GM19239 (cell line): ENCODE data around the gene GABRE.
"Not testable (repeated sequence)": the region's sequence is repeated elsewhere in the genome, so short reads cannot be mapped to it uniquely, and the experiment has no call there.

ENCODE experiments used
- DNase-seq: peaks from one replicate; pipeline ENCODE4 v3.0.0; 2011; ENCODE audit warnings: low spot score; ENCODE audit not compliant: insufficient read length
- FAIRE-seq: peaks from 2 replicates; lab custom pipeline; 2011; peaks lifted over from hg19 to GRCh38; lab: Jason Lieb, UNC

GABRE gene

DNA sequence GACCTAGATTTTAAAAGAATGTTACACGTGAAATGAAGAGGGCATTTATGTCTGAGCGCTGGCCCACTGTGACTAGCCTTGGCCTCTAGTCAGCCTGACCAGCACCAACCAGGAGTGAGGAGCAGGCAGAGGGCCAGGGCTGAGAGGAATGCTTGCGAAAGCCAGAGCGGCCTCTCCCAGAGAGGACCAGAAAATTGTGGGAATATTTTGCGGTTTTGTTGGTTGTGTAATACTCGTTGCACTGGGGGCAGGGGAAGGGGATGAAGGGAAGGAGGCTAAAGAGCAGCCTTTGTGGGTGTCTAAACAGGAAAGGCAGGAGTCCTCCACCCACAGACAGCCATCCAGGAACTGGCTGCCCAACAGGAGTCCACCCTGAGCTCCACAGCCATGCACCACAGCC, 3.8 kb downstream of the GABRE start:
- DNase-seq (no peak), FAIRE-seq (no peak)

- DNase-seq (no peak), FAIRE-seq (no peak)
Observed at GRCh38 chrX:151970027-151970426, 4.4 kb downstream of the GABRE start.

GRCh38 chrX:151966236-151966635, 8.2 kb downstream of the GABRE start:
- FAIRE-seq = no peak

GRCh38 chrX:151962034-151962433, 12.4 kb downstream of the GABRE start:
- DNase-seq (no peak), FAIRE-seq (no peak)

More at GRCh38 chrX:151966236-151966635, 8.2 kb downstream of the GABRE start:
- no peak for DNase-seq

DNA sequence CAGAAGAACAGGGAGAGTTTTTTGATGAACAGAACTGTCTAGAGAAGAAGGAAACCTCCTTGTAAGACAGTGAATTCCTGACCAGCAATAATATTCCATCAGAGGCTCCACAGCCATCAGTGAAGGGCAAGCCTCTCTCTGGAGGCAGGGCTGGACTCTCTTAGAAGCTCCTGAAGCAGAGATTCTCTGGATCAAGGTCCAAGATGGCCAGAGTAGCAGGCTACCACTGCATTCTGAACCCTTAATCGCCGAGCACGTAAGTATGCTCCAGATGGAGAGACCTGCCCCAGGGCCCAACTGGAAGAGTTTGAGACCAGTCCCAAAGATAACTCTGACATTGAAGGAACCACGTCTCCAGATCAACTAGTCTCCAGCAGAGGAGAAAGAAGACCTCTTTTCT, 16.4 kb downstream of the GABRE start:
- FAIRE-seq (no peak), DNase-seq (no peak)

DNA sequence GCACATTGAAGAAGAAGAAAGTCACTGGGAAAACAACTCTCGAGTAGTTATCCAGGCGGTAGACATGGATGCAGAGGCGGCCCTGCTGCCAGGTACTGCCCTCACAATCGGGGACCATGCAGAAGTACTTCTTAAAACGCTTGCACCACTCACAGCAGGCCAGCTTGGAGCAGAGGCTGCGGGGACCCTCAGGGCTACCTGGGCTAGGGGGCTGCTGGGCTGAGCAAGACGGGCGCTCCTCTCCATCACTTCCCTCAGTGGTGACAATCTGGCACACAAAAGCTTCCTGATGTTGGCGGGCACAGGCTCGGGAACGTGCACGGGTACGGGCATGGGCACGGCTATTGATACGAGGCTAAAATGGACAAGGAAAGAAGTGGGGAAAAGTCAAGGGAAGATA, 19.7 kb downstream of the GABRE start:
- DNase-seq = no peak
- no peak for FAIRE-seq

DNA sequence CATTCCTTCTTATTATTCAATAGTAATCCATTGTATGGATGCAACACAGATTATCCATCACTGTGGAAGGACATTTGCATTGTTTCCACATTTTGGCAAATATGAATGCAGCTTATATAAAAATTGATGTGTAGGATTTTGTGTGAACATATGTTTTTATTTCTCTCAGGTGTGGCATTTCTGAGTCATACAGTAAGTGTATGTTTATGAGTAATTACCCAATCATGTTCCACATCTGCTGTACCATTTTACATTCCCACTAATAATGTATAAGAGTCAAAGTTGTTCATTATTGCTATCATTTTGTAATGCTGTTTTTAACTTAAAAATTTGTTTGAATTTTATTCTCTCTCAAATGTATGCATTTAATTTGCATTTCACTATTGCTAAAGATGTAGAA, 36.3 kb downstream of the GABRE start:
- DNase-seq = no peak
- FAIRE-seq = no peak

- FAIRE-seq (no peak), DNase-seq (no peak)
Observed at GRCh38 chrX:151935358-151935757, 39.1 kb downstream of the GABRE start.

DNA sequence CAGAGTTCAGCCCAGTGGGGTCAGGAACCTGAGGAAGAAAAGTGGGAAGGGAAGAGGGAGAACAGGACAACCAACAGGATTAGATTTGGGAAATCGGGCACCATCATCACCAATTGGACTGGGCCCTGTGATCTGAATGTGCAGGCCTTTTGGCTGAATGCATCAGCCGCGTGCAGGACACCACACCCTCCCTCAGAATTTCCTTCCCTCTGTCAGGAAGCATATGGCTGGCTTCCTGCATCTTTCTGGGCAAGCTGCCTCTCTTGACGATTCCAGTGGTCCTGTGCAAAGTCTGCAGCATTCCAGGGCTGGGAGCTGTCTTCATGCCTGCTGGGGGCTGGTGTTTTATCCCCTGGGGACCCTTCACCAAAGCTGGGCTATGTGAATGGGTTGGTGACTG, 45.4 kb downstream of the GABRE start:
- FAIRE-seq = no peak
- no peak for DNase-seq

DNA sequence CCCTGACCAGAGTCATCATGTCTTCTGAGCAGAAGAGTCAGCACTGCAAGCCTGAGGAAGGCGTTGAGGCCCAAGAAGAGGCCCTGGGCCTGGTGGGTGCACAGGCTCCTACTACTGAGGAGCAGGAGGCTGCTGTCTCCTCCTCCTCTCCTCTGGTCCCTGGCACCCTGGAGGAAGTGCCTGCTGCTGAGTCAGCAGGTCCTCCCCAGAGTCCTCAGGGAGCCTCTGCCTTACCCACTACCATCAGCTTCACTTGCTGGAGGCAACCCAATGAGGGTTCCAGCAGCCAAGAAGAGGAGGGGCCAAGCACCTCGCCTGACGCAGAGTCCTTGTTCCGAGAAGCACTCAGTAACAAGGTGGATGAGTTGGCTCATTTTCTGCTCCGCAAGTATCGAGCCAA, 50.8 kb downstream of the GABRE start:
- FAIRE-seq (no peak), DNase-seq (no peak)

DNA sequence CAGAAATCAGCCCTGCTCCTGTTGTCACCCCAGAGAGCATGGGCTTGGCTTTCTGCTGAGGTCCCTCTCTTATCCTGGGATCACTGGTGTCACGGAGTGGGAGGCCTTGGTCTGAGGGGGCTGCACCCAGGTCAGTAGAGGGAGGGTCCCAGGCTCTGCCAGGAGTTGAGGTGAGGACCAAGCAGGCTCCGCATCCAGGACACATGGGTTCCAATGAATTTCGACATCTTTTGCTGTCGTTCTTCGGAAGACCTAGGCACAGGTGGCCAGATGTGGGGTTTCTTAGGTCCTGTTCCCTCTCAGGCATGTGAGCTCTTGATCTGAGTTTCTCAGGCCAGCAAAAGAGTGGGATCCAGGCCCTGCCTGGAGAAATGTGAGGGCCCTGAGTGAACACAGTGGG, 51.8 kb downstream of the GABRE start:
- DNase-seq (no peak), FAIRE-seq (no peak)

GRCh38 chrX:151921866-151922265, 52.6 kb downstream of the GABRE start:
- FAIRE-seq = no peak
- no peak for DNase-seq

DNA sequence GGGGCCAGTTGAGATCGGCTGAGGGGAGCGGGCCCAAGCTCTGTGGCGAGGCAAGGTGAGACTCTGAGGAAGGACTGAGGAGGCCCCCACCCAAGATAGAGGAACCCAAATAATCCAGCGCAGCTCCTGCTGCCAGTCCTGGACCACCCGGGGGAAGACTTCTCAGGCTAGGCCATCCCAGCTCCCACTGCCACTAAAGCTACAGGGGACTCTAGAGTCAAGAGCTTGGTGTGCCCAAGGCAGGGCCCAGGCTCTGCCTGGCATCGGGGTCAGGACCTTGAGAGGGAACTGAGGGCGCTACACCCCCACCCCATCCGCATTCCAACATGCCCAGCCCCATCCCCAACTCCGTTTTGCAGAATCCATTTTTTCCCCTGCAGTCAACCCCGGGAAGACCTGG, 53.2 kb downstream of the GABRE start:
- DNase-seq (no peak), FAIRE-seq (no peak)

GRCh38 chrX:151920530-151920929, 53.9 kb downstream of the GABRE start:
- FAIRE-seq (no peak), DNase-seq (no peak)

DNA sequence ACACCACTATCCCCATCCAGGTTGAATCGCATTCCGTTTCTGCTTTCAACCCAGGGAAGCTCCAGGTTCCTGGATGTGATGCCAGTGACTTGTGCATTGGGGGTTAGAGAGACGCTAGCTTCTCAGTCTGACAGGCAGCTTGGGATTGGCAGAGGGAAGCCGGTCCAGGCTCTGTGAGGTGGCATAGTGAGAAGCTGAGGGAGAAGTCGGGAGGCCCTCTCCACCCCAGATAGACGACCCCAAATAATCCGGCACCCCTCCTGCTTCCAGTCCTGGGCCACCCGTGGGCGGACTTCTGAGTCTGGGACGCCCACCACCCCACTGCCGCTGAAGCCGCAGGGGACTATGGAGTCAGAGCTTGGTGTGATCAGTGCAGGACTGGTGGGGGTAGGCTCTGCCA, 54.4 kb downstream of the GABRE start:
- FAIRE-seq = no peak
- DNase-seq = no peak

- DNase-seq (no peak), FAIRE-seq (no peak)
Observed at GRCh38 chrX:151919610-151920009, 54.9 kb downstream of the GABRE start.

DNA sequence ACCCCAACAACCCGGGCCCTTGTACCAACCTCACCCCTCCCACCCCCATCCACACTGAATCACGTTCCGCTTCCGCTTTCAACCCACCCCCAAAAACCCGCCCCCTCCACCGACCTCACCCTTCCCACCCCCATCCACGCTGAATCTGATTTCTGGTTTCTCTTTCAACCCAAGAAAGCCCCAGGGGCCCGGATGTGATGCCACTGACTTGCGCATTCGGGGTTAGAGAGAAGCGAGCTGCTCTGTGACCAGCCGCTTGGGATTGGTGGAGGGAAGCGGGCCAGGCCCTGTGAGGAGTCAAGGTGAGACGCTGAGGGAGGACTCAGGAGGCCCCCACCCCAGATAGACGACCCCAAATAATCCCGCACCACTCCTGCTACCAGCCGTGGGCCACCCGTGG, 55.7 kb downstream of the GABRE start:
- DNase-seq, FAIRE-seq: not testable (repeated sequence)

GRCh38 chrX:151912780-151913179, 61.7 kb downstream of the GABRE start, which contains the start of gene MAGEA4:
TSS of gene MAGEA4 (plus strand) at chrX:151912889. CDS start at chrX:151923665, 10,776 bp downstream.
- DNase-seq (no peak), FAIRE-seq (no peak)

DNA sequence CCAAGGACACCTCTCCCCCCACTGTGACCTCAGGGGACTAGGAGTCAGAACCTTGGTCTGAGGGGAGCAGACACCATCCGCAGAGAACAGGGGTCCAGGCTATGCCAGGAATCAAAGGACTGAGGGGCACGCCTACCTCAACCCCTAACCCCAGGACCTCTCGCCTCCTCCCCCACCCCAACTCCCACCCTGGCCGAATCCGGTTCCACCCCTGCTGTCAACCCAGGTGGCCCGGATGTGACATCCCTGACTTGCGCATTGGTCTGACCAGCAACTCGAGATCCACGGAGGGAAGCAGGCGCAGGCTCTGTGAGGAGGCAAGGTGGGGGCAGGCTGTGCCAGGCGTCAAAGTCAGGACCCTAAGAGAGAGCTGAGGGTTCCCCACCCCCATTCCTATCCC, 62.3 kb downstream of the GABRE start:
- DNase-seq (no peak), FAIRE-seq (no peak)

GRCh38 chrX:151904989-151905388, 69.5 kb downstream of the GABRE start:
- FAIRE-seq (no peak), DNase-seq (no peak)
